Stimulated activated naive CD8-positive, alpha-beta T cell treated with anti-CD3 and anti-CD28 coated beads, Interleukin-15, Interleukin-2, amounts not matched to agents 100 ng/mL and 50 ng/mL, for 24 hours (primary cell): Measurements from ENCODE around the gene AQP3.
"Not testable (repeated sequence)": the region's sequence is repeated elsewhere in the genome, so short reads cannot be mapped to it uniquely, and the experiment has no call there.

Experiments used
- H3K27ac Mint-ChIP-seq: one replicate; pipeline ENCODE4 v1.8.0; 2021; ENCODE audit warnings: mild to moderate bottlenecking, mixed read lengths
- H3K27me3 Mint-ChIP-seq: one replicate; pipeline ENCODE4 v1.8.0; 2021; ENCODE audit warnings: mixed read lengths
- H3K36me3 Mint-ChIP-seq: one replicate; pipeline ENCODE4 v1.8.0; 2021; ENCODE audit warnings: low read depth, mixed read lengths
- H3K4me1 Mint-ChIP-seq: one replicate; pipeline ENCODE4 v1.8.0; 2021; ENCODE audit warnings: low read depth, mixed read lengths
- H3K4me3 Mint-ChIP-seq: one replicate; pipeline ENCODE4 v1.8.0; 2021; ENCODE audit warnings: mild to moderate bottlenecking, mixed read lengths
- H3K9me3 Mint-ChIP-seq: one replicate; pipeline ENCODE4 v1.8.0; 2021; ENCODE audit warnings: mixed read lengths

AQP3 gene

GRCh38 chr9:33418090-33418489 is 29.3 kb downstream of the AQP3 start:
- H3K4me3 Mint-ChIP-seq: no peak overlapping the region
- H3K4me1 Mint-ChIP-seq: peaks cover 42% of the 10 kb centered on the region
- no peak overlapping the region for H3K27ac Mint-ChIP-seq
- H3K9me3 Mint-ChIP-seq: no peaks in the 10 kb centered on the region
- H3K27me3 Mint-ChIP-seq: no peaks in the 10 kb centered on the region
- H3K36me3 Mint-ChIP-seq: no peaks in the 10 kb centered on the region

DNA sequence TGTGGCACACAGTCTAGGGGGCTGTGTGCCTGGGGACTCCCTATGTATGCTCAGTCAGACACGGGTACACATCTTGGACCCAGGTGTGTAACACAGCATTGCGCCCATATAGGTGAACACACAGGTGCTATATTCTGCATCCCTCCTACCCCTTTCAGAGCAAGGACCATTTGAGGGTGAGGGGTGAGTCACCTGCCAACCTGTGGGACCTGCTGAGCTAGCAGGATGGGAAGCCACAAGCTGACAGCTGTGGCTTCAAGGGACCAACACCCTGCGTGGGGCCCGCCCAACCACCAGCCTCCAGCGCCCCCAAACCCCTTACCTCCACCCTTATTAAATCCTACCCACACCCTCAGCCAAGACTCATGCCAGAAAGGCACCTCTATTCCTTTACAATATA is 30.4 kb downstream of the AQP3 start:
- no peaks in the 10 kb centered on the region for H3K27me3 Mint-ChIP-seq

DNA sequence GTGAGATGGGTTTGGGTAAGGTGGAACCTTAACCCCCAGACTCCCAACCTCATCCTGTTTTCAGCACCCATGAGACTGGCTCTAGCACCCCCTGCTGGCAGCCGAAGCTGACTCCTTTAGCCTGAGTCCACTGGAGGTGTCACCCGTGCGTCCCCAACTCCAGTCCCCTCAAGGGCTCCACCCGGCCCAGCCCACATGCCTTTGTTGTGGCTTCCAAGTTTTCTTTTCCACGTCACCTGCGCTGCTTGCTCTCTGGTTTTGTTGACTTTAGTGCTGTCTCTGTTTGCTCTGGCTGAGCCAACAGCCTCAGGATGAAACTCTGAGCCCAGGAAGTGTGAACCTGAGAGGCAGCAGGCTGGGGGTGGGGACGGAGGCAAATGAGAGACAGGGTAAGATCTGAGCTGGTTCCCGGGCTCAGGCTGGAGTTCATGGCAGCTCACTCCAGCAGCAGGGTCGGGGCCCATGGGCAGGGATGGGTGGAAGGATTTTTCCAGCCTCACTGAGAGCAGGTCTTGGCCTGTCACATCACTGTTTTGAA is 31.8 kb downstream of the AQP3 start:
- Mint-ChIP-seq H3K9me3 (no peaks in the 10 kb centered on the region), H3K27ac (peak overlapping the region; percentile 82), H3K27me3 (no peaks in the 10 kb centered on the region), H3K4me3 (no peak overlapping the region), H3K36me3 (no peaks in the 10 kb centered on the region), H3K4me1 (peaks cover 42% of the 10 kb centered on the region)

More for the DNA sequence above, 30.4 kb downstream of the AQP3 start:
- no peak overlapping the region for H3K4me3 Mint-ChIP-seq
- peak overlapping the region; percentile 15 for H3K27ac Mint-ChIP-seq
- peaks cover 42% of the 10 kb centered on the region for H3K4me1 Mint-ChIP-seq
- H3K9me3 Mint-ChIP-seq: no peaks in the 10 kb centered on the region
- no peaks in the 10 kb centered on the region for H3K36me3 Mint-ChIP-seq

DNA sequence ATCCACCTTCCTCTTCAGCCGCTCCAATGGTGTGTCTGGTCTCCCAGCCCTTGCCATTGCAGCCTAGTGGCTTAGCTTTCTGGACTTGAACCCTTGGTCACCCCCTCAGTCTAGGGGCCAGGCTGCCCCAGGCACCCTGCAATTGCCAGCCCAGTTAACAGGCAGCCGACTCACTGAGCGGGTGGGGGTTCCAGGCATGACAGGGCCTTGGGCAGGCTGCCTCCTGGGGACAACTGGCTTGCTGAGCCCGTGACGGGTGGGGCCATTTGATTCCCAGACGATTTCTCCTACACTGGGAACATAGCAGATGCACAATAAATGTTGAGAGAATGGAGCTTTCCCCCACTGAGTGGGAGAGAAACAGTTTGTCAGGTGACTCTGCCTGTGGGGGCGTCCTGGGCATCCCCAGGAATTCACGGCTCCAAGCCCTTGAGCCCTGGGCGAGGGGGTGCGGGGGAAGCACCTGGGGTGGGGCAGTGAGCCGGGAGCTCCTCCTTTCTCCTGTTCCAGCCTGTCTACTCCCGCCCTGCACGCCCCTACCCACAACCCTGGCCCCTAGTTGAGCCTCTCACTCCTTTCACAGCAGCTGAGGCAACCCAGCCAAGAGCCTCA is 32.4 kb downstream of the AQP3 start:
- peak overlapping the region; percentile 82 for H3K27ac Mint-ChIP-seq
- peaks cover 42% of the 10 kb centered on the region for H3K4me1 Mint-ChIP-seq

DNA sequence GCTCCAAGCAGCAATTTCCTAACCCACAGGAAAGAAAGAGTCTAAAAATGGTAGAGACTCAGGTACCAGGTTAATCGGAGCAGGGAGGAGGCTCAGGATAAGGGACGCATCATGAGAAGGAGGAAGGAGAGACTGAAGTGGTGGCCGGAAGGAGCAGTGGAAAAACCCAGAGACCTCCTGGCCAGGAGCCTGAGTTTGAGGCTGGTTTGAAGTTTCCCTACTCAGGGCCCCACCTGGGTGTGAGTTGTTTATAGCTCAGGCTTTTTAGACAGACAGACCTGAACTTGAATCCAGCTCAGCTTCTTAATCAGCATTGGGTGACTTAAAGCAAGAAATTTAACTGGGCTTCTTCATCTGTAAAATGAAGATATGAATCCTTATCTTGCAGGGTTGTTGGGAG is 33.1 kb downstream of the AQP3 start:
- Mint-ChIP-seq H3K9me3 (no peaks in the 10 kb centered on the region), H3K27ac (no peak overlapping the region), H3K27me3 (no peaks in the 10 kb centered on the region), H3K4me1 (peaks cover 42% of the 10 kb centered on the region), H3K36me3 (no peaks in the 10 kb centered on the region), H3K4me3 (no peak overlapping the region)

More for the DNA sequence above, 32.4 kb downstream of the AQP3 start:
- Mint-ChIP-seq H3K27me3 (no peaks in the 10 kb centered on the region), H3K36me3 (no peaks in the 10 kb centered on the region), H3K4me3 (no peak overlapping the region), H3K9me3 (no peaks in the 10 kb centered on the region)

DNA sequence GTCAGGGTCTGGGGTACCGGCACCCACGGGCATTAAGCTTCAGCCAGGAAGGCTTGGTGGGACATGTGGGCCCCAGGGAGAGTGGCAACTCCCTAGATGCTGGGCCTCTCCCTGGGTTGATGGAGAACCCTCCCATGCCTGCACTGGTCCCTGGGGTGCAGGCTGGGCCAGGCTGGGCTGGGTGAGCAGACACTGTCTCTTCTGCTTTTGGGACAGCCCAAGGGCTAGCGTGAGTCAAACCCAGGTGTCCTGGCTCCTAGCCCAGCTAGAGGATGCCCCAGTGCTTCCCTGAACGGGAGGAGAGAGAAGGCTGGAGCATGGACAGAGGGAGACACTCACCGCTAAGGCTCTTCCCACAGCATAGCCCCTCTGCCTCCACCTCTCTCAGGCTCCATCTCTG is 39.3 kb downstream of the AQP3 start:
- Mint-ChIP-seq H3K27me3 (no peaks in the 10 kb centered on the region), H3K27ac (no peak overlapping the region), H3K36me3 (no peaks in the 10 kb centered on the region), H3K4me3 (no peak overlapping the region), H3K4me1 (no peaks in the 10 kb centered on the region), H3K9me3 (no peaks in the 10 kb centered on the region)

GRCh38 chr9:33407061-33407460 is 40.3 kb downstream of the AQP3 start:
- Mint-ChIP-seq H3K4me3 (no peak overlapping the region), H3K27me3 (no peaks in the 10 kb centered on the region), H3K36me3 (no peaks in the 10 kb centered on the region), H3K27ac (no peak overlapping the region), H3K4me1 (no peaks in the 10 kb centered on the region), H3K9me3 (no peaks in the 10 kb centered on the region)

DNA sequence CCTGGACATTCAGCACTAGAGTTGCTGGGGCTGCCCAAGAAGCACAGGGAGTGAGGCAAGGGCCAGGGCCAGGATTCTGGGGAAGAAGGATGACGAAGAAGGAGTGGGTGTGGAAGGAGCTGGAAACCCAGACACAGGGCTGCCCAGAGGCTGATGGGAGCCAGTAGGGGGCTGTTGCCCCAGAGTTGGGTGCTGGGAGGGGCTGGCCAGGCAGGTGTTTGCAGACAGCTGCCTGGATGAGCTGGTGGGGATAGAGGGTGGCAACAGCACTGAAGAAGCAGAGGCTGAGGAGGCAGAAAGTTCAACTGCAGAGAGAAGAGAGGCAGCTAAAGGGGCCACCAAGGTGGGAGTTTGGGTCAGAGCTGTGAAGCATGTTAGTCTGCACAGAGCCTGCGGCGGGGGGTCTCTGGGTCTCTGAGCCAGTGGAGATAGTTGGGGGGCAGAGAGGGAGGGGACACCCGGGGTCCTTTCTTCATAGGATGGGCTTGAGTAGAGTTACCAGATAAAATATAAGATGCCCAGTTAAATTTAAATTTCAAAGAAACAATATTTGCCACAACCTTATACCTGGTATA is 42.5 kb downstream of the AQP3 start:
- H3K4me3 Mint-ChIP-seq: no peak overlapping the region
- no peaks in the 10 kb centered on the region for H3K27me3 Mint-ChIP-seq
- no peaks in the 10 kb centered on the region for H3K9me3 Mint-ChIP-seq
- no peaks in the 10 kb centered on the region for H3K36me3 Mint-ChIP-seq
- no peak overlapping the region for H3K27ac Mint-ChIP-seq
- no peaks in the 10 kb centered on the region for H3K4me1 Mint-ChIP-seq

GRCh38 chr9:33403941-33404787 is 43.2 kb downstream of the AQP3 start:
- Mint-ChIP-seq H3K4me3 (no peak overlapping the region), H3K27ac (no peak overlapping the region), H3K9me3 (no peaks in the 10 kb centered on the region), H3K36me3 (no peaks in the 10 kb centered on the region), H3K27me3 (no peaks in the 10 kb centered on the region), H3K4me1 (no peaks in the 10 kb centered on the region)

- not testable (repeated sequence) for H3K36me3 Mint-ChIP-seq, H3K9me3 Mint-ChIP-seq, H3K27ac Mint-ChIP-seq, H3K4me1 Mint-ChIP-seq, H3K4me3 Mint-ChIP-seq, H3K27me3 Mint-ChIP-seq
Measured at GRCh38 chr9:33402371-33402770, 45.0 kb downstream of the AQP3 start, which contains the start of gene AQP7. Gene AQP7 (minus strand): TSS chr9:33402568. CDS start chr9:33401262, 1,306 bp downstream.

GRCh38 chr9:33401809-33402208 is 45.6 kb downstream of the AQP3 start:
- H3K36me3 Mint-ChIP-seq, H3K27me3 Mint-ChIP-seq, H3K27ac Mint-ChIP-seq: not testable (repeated sequence)

GRCh38 chr9:33399047-33399446 is 48.3 kb downstream of the AQP3 start:
- H3K36me3 Mint-ChIP-seq, H3K9me3 Mint-ChIP-seq, H3K27ac Mint-ChIP-seq, H3K4me1 Mint-ChIP-seq, H3K4me3 Mint-ChIP-seq, H3K27me3 Mint-ChIP-seq: not testable (repeated sequence)

More at GRCh38 chr9:33401809-33402208, 45.6 kb downstream of the AQP3 start:
- not testable (repeated sequence) for H3K4me1 Mint-ChIP-seq, H3K4me3 Mint-ChIP-seq, H3K9me3 Mint-ChIP-seq

DNA sequence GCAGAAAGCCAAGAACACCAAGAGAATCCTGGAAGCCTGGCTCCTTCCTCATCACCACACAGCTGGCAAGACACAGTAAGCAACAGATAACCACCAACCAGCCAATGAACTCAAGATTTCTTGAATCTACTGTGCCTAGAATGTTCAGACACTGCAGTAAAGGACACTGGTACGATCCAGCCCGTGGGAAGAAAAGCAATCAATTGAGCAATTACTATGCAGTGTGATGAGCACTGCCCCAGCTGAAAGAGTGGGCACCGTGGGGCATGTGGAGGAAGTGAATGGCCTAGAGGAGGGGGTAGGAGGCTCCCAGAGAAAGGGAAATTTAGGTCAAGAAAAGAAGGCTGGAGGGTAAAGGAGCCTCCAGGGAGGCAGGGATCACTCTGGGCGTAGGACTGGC is 49.6 kb downstream of the AQP3 start:
- H3K27ac Mint-ChIP-seq, H3K27me3 Mint-ChIP-seq: not testable (repeated sequence)

GRCh38 chr9:33395159-33395879 is 52.1 kb downstream of the AQP3 start:
- not testable (repeated sequence) for H3K27me3 Mint-ChIP-seq

More for the DNA sequence above, 49.6 kb downstream of the AQP3 start:
- not testable (repeated sequence) for H3K4me1 Mint-ChIP-seq, H3K36me3 Mint-ChIP-seq, H3K9me3 Mint-ChIP-seq, H3K4me3 Mint-ChIP-seq

DNA sequence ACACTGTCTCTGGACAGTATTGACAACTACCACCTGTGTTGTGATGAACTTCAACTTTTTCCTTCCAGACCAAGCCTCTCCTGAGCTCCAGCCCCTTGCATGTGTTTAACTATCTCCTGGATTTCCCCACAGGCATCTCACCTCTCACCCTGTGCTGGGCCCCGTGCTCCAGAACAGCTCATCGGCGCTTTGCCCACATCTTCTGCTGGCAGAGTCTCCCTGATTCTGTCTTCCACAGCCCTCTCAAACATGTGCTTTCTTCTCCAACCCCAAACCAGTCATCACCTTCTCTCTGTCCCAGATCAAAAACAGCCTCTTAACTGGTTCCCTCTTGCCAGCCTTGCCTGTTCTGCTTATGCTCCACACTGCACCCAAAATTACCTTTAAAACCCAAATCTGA is 53.4 kb downstream of the AQP3 start:
- not testable (repeated sequence) for H3K27me3 Mint-ChIP-seq, H3K27ac Mint-ChIP-seq, H3K4me1 Mint-ChIP-seq, H3K4me3 Mint-ChIP-seq, H3K9me3 Mint-ChIP-seq, H3K36me3 Mint-ChIP-seq

More at GRCh38 chr9:33395159-33395879, 52.1 kb downstream of the AQP3 start:
- not testable (repeated sequence) for H3K9me3 Mint-ChIP-seq, H3K36me3 Mint-ChIP-seq, H3K4me1 Mint-ChIP-seq, H3K27ac Mint-ChIP-seq, H3K4me3 Mint-ChIP-seq
